Activated CD8-positive, alpha-beta memory T cell treated with anti-CD3 and anti-CD28 coated beads, Interleukin-2, amount 50 U/mL, for 24 hours (primary cell): Measurements from ENCODE around the gene WDR70.

Experiments
- DNase-seq: peaks from one replicate; pipeline ENCODE4 v3.0.0-alpha.2; 2020; ENCODE audit errors: extremely low read depth

WDR70 gene

GRCh38 chr5:37723162-37723961 is 344.2 kb downstream of the WDR70 start:
- DNase-seq = no peak

GRCh38 chr5:37724395-37725125 is 345.4 kb downstream of the WDR70 start:
- no peak for DNase-seq

- no peak for DNase-seq
Measured at GRCh38 chr5:37725185-37725584, 346.1 kb downstream of the WDR70 start.

- DNase-seq = no peak
Measured at GRCh38 chr5:37727238-37727637, 348.1 kb downstream of the WDR70 start.

- no peak for DNase-seq
Measured at GRCh38 chr5:37730896-37731455, 351.9 kb downstream of the WDR70 start.

- DNase-seq = no peak
Measured at GRCh38 chr5:37734114-37734513, 355.0 kb downstream of the WDR70 start.

- no peak for DNase-seq
Measured at GRCh38 chr5:37735649-37736347, 356.7 kb downstream of the WDR70 start.

- DNase-seq = no peak
Measured at GRCh38 chr5:37736397-37736796, 357.3 kb downstream of the WDR70 start.

- DNase-seq = no peak
Measured at GRCh38 chr5:37737326-37738056, 358.4 kb downstream of the WDR70 start.

GRCh38 chr5:37738057-37738691 is 359.1 kb downstream of the WDR70 start:
- DNase-seq = no peak

GRCh38 chr5:37738865-37739488 is 359.9 kb downstream of the WDR70 start:
- no peak for DNase-seq

- no peak for DNase-seq
Measured at GRCh38 chr5:37739817-37740261, 360.7 kb downstream of the WDR70 start.

- no peak for DNase-seq
Measured at GRCh38 chr5:37740331-37741066, 361.4 kb downstream of the WDR70 start.

GRCh38 chr5:37742111-37742510 is 363.0 kb downstream of the WDR70 start:
- DNase-seq = no peak

- no peak for DNase-seq
Measured at GRCh38 chr5:37751227-37751626, 372.1 kb downstream of the WDR70 start.

GRCh38 chr5:37754976-37755375 is 375.9 kb downstream of the WDR70 start:
- DNase-seq = no peak

GRCh38 chr5:37755581-37755980 is 376.5 kb downstream of the WDR70 start:
- no peak for DNase-seq

GRCh38 chr5:37756248-37756647 is 377.1 kb downstream of the WDR70 start:
- DNase-seq = no peak

GRCh38 chr5:37757980-37758582 is 379.0 kb downstream of the WDR70 start:
- DNase-seq = no peak
